Measurements from ENCODE around the gene CCIN. TPM values are rescaled to one million over a fixed set of nuclear protein-coding genes. Genes with fewer than 3 reads are reported as not detected.

Gene CCIN
- total RNA-seq, 4 donors from 2014 or later = 0.34 to 0.49 (median 0.38) TPM; not detected in 1

GRCh38 chr9:36154331-36154952 lies 14.7 kb upstream of the CCIN start:
- TF ChIP-seq, protein P1, sequence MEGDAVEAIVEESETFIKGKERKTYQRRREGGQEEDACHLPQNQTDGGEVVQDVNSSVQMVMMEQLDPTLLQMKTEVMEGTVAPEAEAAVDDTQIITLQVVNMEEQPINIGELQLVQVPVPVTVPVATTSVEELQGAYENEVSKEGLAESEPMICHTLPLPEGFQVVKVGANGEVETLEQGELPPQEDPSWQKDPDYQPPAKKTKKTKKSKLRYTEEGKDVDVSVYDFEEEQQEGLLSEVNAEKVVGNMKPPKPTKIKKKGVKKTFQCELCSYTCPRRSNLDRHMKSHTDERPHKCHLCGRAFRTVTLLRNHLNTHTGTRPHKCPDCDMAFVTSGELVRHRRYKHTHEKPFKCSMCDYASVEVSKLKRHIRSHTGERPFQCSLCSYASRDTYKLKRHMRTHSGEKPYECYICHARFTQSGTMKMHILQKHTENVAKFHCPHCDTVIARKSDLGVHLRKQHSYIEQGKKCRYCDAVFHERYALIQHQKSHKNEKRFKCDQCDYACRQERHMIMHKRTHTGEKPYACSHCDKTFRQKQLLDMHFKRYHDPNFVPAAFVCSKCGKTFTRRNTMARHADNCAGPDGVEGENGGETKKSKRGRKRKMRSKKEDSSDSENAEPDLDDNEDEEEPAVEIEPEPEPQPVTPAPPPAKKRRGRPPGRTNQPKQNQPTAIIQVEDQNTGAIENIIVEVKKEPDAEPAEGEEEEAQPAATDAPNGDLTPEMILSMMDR (IDR thresholded peaks at IDR 0.05; ENCODE audit: low read depth) = no peak

GRCh38 chr9:36156116-36156515 lies 13.1 kb upstream of the CCIN start:
- TF ChIP-seq, protein P1 (IDR thresholded peaks at IDR 0.05; ENCODE audit: low read depth) = no peak

DNA sequence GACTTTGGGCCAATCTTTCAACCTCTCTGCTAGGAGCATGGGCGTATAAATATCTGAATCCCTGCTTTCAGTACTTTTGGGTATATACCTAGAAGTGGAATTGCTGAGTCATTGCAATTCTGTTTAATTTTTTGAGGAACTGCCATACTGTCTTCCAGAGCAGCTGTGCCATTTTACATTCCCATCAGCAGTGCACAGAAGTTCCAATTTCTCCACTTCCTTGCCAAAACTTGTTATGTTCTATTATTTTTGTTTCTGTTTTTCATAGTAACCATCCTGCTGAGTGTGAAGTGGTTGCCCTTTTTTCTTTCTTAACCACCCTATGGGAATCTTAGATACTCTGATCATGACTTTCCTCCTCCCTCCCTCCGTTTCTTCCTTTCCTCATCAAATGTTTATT lies 11.1 kb upstream of the CCIN start:
- TF ChIP-seq, protein P1 (IDR thresholded peaks at IDR 0.05; ENCODE audit: low read depth) = no peak

DNA sequence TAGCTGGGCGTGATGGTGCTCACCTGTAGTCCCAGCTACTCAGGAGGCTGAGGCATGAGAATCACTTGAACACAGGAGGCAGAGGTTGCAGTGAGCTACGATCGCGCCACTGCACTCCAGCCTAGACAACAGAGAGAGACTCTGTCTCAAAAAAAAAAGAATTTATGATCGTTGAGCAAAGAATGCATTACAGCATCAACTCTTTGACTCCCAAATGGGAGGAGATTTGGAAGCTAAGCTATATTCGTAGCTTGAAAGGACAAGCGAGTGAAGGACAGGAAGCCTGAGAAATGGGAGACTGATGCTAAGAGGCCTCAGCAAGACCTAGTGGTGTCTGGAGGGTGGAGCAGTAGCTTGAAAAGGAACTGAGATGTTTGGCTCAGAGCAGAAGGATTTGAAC lies 10.3 kb upstream of the CCIN start:
- TF ChIP-seq, protein P1 (IDR thresholded peaks at IDR 0.05; ENCODE audit: low read depth) = no peak

DNA sequence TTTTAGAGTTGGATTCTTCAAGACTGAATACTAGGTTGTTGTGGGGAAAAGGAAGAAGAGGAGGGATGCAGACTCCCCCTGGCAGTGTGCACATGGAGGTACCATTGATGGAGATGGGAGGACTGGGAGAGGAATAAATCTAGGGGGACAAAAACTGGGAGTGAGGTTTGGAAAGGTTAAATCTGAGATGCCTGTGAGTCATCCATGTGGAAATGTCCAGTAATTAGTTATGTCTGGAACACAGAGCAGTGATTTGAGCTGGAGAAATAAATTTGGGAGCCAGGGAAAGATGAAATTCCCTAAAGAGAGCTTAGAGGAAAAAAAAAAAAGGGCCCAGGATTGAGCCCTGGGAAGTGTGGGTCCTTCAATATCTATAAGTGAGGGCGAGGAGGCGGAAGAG lies 8.0 kb upstream of the CCIN start:
- TF ChIP-seq, protein P1 (IDR thresholded peaks at IDR 0.05; ENCODE audit: low read depth) = no peak

DNA sequence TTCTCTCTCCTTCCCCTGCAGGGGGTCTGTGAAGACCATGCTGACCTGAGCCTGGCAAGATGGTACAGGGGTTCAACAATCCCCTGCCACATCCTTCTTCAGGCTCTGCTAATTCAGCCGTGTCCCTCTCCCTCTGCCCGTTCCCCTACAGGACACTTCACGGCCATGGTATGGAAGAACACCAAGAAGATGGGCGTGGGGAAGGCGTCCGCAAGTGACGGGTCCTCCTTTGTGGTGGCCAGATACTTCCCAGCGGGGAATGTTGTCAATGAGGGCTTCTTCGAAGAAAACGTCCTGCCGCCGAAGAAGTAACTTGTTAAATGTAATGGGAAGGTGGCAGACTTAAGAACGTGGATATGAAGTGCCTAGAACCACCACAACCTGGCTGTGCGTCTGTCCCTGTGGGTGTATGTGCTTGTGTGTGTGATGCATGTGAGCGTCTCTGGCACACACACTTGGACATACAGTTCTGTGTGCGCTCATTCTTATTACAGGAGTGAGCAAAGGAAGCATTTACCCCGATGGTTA lies 6.9 kb upstream of the CCIN start:
- TF ChIP-seq, protein P1 (IDR thresholded peaks at IDR 0.05; ENCODE audit: low read depth) = no peak

- TF ChIP-seq, protein P1 (IDR thresholded peaks at IDR 0.05; ENCODE audit: low read depth) = no peak
These were observed 6.0 kb upstream of the CCIN start for GRCh38 chr9:36163049-36163785.

All from subcutaneous adipose tissue (tissue), 4 donors.